ENCODE results near the gene DUSP2.

- TF ChIP-seq SIN3A (IDR thresholded peaks at IDR 0.05; ENCODE audit: borderline replicate concordance, insufficient read depth, low read length) (no peak), REST (IDR thresholded peaks at IDR 0.05; ENCODE audit: insufficient read depth in 1 of 2, low read depth in 2 of 2, low read length in 2 of 2) (no peak), POLR2AphosphoS5 (IDR thresholded peaks at IDR 0.05; ENCODE audit: low read depth, low read length) (no peak), TAF1 (IDR thresholded peaks at IDR 0.05; ENCODE audit: borderline replicate concordance, insufficient read depth, low read length) (no peak), FOXP2 (optimal IDR thresholded peaks at IDR 0.05; ENCODE audit: borderline replicate concordance, extremely low read depth, extremely low read length, insufficient read depth) (no peak)
These were observed 37.6 kb downstream of the DUSP2 start for GRCh38 chr2:96107708-96108065.
